Measurements from ENCODE around the gene CD180.

CD180 gene

DNA sequence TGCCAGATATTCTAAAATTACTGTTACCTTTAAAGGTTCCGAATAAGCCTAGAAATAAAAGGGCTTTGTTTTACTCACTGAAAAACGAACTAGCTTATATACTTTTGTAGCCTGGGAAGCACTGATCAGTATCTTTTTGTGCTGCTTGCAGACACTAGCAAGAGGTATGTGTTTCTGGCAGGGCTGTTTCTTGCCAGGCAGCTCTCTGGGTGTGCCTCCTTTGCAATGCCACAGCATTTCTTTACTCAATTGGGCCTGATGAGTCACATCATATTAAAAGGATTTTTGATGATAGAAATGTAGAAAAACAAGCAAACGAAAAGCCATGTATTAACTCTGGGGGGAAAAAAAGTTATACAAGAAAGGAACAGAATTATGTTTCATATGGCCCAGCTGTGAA lies 35.6 kb downstream of the CD180 start:
- DNase-seq (ENCODE audit: low spot score) = no peak

DNA sequence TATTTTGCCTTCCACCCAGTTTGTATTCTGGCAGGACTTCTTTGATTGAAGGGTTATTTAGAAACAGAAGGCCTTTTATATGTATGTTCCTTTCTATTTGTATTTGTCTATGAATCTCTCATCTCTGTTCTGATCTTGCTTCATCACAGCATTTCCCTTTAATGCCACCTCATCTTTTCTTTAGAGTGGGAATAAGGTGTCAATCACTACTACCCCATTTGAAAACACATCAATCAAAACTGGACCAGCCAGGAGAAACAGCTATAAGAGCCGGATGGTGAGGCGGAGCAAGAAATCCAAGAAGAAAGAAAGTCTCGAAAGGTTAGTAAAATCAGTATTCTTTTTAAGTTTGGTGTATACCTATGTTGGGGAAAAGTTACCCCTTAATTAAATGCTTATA lies 36.3 kb downstream of the CD180 start:
- no peak for DNase-seq (ENCODE audit: low spot score)

DNA sequence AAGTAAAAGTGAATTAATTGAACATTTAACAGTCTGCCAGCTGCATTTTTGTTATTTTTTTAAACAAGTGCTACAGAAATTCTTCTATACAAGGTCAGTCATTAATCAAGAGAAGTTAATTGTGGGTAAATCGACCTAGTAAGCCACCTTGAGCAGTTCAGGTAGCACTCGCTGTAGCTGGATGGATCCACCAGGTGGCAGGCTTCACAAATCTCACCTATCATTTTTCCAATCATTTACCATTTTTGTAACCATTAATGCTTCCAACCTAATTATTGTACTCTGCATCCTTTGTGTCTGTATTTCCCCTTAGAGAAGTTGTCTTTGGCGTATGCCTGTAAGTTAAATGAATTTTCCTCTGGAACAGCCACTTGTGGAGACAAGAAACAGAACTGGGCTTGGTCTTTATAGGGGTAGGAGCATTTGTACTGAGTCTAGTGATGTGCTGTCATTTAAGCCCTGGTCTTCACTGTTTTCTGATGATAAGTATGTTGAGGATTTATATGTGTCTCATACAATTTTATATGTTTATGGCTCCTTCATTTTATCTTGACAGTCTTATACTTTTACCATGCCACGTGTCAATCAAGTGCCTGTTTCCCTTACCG lies 39.5 kb downstream of the CD180 start:
- DNase-seq (ENCODE audit: low spot score) = peak; percentile 36

DNA sequence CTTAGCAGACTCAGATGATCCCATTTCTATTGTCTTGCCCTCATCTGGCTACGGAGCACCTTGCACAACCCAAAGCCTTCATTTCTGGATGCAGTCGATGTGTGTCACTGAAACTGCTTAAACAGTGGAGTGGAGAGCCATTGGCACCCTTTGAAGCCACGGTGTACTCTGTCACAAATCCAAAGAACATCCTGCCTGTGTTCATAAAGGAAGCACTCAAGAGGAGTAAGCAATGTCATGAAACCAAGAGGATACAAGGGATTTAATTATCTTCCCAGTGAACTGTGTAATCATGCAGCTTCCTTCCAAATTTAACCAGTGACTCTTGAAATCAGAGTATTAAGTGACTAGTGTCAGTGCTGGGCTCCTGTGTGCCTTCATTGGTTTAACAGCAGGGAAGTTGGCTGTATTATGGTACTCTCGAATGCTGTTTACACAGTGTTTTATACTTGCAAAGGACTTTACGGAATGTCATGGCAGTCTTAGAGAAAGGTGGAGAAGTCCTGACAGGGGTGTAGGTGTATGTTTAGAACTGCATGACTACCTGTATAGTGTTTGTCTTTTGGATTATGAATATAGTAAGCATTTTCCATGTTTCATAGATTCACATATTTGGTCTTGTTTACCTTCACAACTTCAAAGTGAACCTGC lies 41.9 kb downstream of the CD180 start:
- DNase-seq (ENCODE audit: low spot score) = no peak

DNA sequence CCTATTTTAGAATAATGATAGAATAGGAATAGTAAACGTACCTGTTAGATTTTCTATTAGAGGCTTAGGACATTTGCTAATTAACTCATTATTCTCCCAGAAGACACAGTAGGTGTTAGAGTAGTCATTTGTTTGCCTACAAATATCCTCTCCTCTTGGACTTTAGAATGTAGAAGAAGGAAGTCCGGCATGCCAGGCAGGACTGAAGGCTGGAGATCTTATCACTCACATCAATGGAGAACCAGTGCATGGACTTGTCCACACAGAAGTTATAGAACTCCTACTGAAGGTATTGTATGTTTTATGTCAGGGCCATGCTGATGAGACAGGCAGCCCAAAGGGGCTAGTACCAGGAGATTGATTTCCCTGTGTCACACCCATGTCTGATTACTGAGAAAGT lies 43.3 kb downstream of the CD180 start:
- DNase-seq (ENCODE audit: low spot score) = no peak

DNA sequence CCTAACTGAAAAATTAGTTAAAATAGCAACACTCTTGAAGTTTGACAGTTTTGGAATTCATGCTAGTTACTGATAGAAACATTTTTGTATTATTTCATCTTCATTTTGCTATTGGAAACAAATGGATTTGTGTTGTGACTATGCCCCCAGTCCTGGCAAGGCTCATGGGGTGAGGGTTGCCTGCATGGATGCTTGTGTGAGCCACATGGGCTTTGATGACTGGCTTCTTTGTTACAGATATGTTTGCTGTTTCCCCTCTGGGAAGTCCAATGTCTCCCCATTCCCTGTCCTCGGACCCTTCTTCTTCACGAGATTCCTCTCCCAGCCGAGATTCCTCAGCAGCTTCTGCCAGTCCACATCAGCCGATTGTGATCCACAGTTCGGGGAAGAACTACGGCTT lies 44.2 kb downstream of the CD180 start:
- DNase-seq (ENCODE audit: low spot score) = no peak

DNA sequence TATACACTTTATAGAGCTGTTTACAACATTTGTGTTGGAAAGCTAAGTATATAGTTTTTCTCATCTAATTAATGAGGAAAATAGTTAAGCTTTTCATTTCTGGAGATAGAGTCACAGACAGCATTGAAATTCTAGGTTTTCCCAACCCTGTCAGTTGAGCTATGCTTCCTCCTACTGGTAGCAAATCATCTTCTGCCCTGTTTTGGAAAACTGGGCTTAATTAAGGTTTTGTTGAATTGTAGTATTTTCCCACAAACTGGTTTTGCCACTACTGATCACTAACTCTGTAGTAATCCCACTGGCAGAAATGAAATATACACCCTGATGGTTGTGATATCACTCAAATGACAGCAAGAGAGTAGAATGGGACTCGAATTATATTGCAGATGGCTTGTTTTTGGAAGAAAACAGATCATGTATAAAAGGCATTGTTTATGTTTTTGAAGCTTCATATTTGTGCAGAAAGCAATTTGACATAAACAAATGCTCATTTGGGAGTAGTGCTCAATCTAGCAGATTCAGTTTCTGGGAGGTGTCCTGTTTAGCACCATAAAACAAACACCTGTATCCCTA lies 46.6 kb downstream of the CD180 start:
- no peak for DNase-seq (ENCODE audit: low spot score)

DNA sequence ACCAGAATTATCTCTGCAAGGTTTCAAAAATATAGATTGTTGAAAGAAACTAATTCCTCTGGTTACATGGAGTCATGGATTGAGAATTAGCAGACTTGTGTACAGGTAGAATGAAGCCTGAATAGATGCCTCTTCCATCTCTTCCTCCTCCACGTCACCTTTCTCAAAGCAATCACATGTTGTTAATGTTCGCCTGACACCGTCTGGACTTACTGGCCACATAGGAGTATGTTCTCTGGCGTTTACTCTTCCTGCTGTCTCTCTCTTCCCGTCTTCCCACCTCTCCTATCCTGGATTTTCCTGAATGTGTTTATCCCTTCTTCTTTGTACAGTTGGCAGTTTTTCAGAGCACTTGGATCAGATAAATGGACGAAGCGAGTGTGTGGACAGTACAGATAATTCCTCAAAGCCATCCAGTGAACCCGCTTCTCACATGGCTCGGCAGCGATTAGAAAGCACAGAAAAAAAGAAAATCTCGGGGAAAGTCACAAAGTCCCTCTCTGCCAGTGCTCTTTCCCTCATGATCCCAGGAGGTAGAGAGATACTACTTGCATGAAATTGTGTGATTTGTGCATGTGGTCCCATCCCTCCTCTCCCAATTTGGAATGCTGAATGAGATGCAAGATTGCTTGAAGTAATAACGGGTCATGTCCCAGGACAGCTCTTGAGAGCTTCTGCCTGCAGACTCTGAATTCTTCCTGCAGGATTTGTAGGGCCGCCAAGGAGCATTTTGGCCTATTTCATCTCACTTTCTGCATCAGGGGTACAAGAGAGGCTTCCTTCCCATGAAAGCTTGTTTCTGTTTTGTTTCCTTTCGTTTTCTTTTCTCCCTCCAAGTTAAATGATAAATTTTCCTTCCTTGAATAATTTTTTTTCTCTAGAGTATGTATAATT lies 47.3 kb downstream of the CD180 start:
- DNase-seq (ENCODE audit: low spot score) = no peak

DNA sequence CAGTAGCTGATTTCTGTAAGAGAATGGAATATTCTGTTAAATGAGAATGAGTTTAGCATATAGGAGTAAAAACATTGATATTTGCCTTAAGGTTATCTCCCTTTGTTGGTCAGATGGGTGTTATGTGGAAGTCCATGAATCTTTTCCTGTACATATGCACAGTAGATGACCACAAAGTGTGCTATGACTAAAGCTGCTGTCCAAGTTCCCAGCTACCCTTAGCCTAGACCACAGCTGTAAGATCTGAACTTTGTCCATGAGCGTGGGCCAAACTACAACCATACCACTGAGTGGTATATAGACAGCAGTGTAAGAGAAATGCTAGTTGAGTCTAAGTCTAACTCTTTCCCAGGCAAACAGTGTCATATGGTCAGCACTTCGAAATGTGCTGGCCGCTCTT lies 48.8 kb downstream of the CD180 start:
- no peak for DNase-seq (ENCODE audit: low spot score)

DNA sequence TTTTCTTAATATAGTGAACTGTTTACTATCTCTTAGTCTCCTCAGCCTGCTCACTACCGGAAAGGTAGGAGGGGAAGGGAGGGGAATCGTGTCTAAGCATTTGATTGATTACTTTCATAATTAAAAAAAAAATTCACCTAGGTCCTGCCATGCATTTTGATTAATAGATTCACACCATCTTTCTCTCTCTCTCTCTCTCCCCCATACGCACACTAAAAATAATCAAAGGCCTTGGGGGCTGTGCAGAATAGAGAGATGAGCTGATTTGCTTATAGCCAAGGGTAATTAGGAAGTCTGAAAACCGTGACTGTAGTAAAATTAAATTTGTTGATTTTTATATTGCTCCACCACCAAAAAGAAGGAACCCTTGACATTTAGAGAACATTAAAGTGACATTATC lies 49.6 kb downstream of the CD180 start:
- no peak for DNase-seq (ENCODE audit: low spot score)

DNA sequence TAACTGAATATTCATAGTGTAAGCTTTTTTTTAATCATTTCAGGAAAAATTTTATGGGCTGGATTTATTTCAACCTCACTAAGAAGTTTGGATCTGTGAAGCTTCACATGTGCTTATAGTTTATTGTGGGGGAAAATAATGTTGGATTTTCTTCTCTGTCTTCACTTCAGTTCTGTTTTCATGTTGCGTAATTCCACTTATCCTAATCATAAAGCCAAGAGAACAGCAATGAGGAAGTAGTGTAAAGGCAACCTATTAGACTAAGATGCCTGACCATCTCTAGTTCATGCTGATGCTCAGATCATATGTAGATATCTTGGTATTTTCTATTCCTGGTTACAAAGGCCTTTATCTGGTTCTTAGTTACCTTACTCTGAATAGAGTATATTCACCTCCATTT lies 50.0 kb downstream of the CD180 start:
- no peak for DNase-seq (ENCODE audit: low spot score)

DNA sequence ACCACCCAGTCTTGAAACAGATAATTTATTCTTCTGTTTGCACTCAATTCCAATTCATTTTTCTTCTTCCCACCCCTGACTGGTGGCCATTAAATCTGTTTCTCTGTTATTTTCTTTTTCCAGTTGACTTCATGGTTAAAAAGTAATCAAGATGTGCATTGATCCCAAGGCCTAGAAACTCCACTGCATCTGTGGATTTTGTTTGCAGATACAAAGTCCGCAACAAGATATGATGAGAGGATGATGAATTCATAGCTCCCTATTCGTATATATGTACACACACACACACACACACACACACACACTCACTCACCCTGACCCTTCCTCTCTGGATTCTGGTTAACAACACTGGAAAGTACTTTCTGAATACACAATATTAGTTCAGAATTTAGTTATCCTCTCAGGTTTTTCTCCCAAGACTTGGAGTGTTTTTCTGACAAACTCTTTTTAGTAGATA lies 52.4 kb downstream of the CD180 start:
- no peak for DNase-seq (ENCODE audit: low spot score)

DNA sequence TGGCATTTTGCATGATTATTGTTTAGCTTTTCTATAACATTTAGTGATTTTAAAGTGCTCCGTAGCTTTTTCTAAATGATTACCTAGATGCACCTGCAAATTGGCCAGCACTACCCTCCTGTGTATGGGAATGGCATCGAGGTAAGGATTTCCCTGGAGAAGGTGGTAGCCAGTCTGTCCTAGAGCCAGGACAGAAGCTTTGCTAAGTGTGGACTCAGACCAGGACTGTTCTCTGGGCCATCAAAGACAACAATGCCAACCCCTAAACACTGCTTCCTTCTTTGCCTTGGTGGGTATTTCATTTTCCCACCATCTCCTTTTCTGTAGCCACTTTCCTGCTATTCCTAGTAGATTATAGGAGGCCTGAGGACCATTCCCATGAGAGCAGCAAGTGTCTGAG lies 53.0 kb downstream of the CD180 start:
- no peak for DNase-seq (ENCODE audit: low spot score)

DNA sequence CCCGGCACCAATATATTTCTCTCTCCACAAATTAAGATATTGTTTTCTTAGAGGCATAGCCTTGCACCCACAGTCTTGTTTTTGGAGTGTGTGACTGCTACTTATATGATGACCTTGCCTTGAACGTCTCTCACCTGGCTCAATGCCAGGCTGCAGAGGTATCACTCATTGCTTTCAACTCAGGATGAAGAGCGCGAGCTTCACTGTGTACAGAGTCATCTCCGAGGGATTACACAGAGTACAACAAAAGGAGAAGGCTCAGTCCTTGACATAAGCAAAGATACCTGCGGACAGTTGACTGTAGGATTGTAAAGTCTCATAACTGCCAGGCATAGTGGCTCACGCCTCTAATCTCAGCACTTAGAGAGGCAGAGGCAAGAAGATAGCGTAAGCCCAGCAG lies 53.8 kb downstream of the CD180 start:
- DNase-seq (ENCODE audit: low spot score) = no peak

DNA sequence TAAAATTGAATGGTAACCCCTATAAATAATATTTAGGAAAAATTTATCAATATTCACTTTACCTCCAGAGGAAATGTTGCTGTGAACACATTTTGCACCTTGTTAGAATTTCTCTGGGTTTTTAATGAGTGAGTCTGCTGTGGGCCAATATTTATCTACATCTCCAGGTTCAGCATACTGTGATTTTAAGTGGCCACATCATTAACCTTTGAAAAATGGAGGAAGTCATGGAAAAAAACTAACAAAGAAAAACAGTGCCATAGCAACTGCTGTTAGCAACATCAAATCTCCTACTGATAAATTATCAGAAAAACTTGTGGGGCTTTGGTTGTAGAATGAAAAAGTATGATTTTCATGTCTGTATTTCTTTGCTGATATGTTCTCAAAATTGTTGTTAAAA lies 55.0 kb downstream of the CD180 start:
- DNase-seq (ENCODE audit: low spot score) = no peak

DNA sequence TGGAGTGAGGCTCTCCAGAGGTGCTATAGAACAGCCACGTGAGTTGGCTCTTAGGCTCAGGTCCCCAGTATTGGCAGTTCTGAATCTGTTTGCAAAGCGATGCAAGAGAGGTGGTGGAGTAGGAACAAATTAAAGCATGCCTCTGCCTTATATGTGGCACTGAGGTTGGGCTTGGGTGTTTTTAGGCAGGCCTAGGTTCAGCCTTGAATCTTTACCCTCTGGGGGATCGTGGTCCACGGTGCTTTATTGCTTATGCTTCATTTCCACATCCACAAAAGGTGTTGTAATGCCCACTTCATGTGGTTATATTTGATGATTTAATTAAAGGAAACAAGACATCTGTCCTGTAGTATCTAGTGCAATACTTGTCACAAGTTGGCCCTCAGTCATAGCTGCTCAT lies 56.2 kb downstream of the CD180 start:
- no peak for DNase-seq (ENCODE audit: low spot score)

DNA sequence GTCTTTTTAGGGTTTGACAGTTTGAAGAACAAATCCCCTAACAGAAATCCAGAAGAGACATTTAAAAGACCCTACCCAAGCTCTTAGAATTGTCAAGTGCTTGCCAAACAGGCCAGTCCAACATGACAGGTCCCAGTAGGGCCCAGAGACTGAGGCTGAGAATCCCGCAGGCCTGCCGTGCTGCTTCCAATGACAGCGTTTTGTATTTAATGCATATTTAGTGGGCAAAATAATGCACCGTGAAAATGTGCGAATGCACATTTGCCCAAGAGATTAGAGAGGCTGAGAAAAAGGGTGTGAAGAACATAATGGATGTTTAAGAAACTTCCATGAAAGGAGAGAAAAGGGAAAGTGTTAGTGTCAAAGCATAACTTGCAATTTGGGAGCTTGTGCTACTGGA lies 57.6 kb downstream of the CD180 start:
- no peak for DNase-seq (ENCODE audit: low spot score)

DNA sequence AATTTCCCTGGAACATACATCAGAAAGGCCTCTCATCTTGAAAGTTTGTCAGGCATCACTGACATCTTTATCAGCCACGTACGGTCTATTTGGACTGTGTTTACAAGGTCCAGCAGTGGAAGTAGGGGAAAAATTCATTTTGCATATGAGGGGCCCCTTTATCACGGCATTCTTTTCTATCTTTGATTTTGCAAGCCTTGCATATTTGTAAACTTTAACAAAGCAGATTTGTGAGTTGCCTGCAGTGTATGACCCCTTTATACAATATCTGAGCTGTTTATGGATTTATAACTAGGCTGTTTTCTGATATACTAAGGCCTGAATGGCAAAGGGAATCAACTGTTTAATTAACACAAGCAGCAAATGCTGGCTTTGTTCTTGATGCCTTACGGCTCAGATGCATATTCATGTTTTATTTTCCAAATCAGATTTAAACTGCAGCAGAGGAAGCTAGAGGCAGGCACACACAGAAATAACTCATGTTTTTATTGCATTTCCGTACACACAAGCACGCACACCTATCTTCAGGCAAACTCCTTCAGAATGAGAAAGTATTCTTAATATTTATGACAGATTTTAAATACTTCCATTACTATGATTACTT lies 61.1 kb downstream of the CD180 start:
- no peak for DNase-seq (ENCODE audit: low spot score)

DNA sequence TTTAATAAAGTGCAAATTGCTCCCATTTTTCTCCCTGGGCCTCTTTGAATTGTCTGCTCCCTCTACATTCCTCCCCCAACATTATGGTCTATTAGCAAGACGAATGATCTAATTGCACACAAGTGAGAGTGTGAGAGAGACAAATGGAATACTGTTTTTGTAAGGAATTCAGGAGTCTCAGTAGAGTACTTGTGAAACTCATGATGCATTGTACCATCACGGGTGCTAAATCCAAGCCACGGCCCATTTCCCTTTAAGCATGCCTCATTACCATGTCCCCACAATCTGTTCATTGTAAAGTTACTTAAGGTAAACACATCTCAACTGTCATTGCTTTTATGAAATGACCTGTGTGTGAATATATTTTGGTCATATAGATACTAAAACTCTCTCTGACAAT lies 62.8 kb downstream of the CD180 start:
- no peak for DNase-seq (ENCODE audit: low spot score)

DNA sequence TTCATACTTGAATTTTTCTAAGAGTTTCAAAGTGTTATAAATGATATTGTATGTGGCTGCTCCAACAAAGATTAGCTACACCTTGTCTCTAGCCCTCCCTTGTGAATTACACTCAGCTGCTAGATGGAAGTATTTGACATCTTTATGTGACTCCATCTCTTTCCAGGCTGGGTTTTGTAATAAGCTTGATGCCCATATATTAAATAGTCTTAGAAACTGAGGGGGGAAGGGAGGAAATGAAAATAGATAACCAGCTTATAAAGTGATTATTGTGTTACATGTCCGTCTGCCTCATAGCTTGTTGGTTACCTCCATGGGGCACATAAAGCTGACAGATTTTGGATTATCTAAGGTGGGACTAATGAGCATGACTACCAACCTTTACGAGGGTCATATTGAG lies 63.4 kb downstream of the CD180 start:
- no peak for DNase-seq (ENCODE audit: low spot score)

DNA sequence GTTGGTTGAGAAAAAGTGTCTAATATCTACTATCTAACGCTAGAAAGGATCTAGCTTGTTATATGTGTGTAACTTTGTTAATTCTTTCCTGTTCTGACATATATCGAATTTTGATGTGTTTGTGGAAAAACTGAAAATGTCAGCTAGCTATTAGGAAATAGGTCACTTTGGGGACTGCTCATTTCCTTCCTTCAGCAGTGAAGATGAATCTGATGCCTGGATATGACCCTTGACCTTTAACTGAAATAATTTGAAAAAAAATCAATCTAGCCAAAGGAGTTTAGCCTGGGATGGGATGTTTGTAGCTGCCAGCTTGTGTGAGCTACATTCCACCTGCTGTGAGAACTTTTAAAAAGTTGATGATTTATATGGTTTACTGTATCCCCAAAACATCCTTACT lies 66.8 kb downstream of the CD180 start:
- DNase-seq (ENCODE audit: low spot score) = no peak
